Stimulated activated effector memory CD8-positive, alpha-beta T cell treated with anti-CD3 and anti-CD28 coated beads, Interleukin-12 subunit alpha, Interleukin-12 subunit beta, amount 100 ng/mL, for 72 hours (primary cell): ENCODE measurements around the gene FAM53A.

ENCODE experiments used
- ATAC-seq: fragments of 150-1000 bp; cut with Tn5 transposase; 2 replicates; pipeline ENCODE4 v1.10.0; 2021
- DNase-seq, 2 donors: peaks; one replicate each; pipeline ENCODE4 v3.0.0; 2021 to 2022; ENCODE audit warnings: low spot score in 2 of 2
- H3K27ac Mint-ChIP-seq: one replicate; pipeline ENCODE4 v1.8.0; 2022; ENCODE audit warnings: mild to moderate bottlenecking, mixed read lengths
- H3K36me3 Mint-ChIP-seq: one replicate; pipeline ENCODE4 v1.8.0; 2022; ENCODE audit warnings: mild to moderate bottlenecking, mixed read lengths
- H3K4me1 Mint-ChIP-seq: one replicate; pipeline ENCODE4 v1.8.0; 2022; ENCODE audit warnings: mixed read lengths
- H3K4me3 Mint-ChIP-seq: one replicate; pipeline ENCODE4 v1.8.0; 2022; ENCODE audit warnings: mild to moderate bottlenecking, mixed read lengths
- H3K9me3 Mint-ChIP-seq: one replicate; pipeline ENCODE4 v1.8.0; 2022; ENCODE audit warnings: mixed read lengths

FAM53A gene

GRCh38 chr4:1683736-1684505 lies at the start of gene FAM53A:
TSS of gene FAM53A (minus strand) at chr4:1684313. CDS start at chr4:1668741, 15,572 bp downstream.
- H3K27ac Mint-ChIP-seq = peak within 1 kb of the TSS; percentile 37
- ATAC-seq (peak; percentile 92), DNase-seq (peak in 1 of 2 donors; percentile 76)

GRCh38 chr4:1732911-1733310 lies 48.8 kb upstream of the FAM53A start:
- Mint-ChIP-seq H3K4me1 (peaks cover 19% of the 10 kb centered on the region), H3K9me3 (no peaks in the 10 kb centered on the region), H3K36me3 (peaks cover 98% of the 10 kb centered on the region), H3K4me3 (no peak overlapping the region), H3K27ac (no peak overlapping the region)
- DNase-seq (no peak), ATAC-seq (no peak)

More at GRCh38 chr4:1683736-1684505, at the start of gene FAM53A:
- no peaks in the 10 kb centered on the region for H3K9me3 Mint-ChIP-seq
- H3K4me1 Mint-ChIP-seq = peaks cover 9% of the 10 kb centered on the region
- peak within 1 kb of the TSS; percentile 68 for H3K4me3 Mint-ChIP-seq
- H3K36me3 Mint-ChIP-seq = peaks cover 3% of the 10 kb centered on the region

- no peaks in the 10 kb centered on the region for H3K9me3 Mint-ChIP-seq
These were observed 47.1 kb upstream of the FAM53A start for GRCh38 chr4:1731180-1731579.

GRCh38 chr4:1730532-1731135 lies 46.5 kb upstream of the FAM53A start:
- no peak for ATAC-seq
- Mint-ChIP-seq H3K36me3 (peaks cover 98% of the 10 kb centered on the region), H3K27ac (no peak overlapping the region)

More at GRCh38 chr4:1731180-1731579, 47.1 kb upstream of the FAM53A start:
- H3K27ac Mint-ChIP-seq = no peak overlapping the region
- H3K36me3 Mint-ChIP-seq = peaks cover 98% of the 10 kb centered on the region
- DNase-seq (no peak), ATAC-seq (peak; percentile 77)
- H3K4me3 Mint-ChIP-seq = no peak overlapping the region
- peaks cover 25% of the 10 kb centered on the region for H3K4me1 Mint-ChIP-seq

GRCh38 chr4:1728061-1728980 lies 44.2 kb upstream of the FAM53A start:
- H3K4me1 Mint-ChIP-seq = peaks cover 50% of the 10 kb centered on the region

More at GRCh38 chr4:1730532-1731135, 46.5 kb upstream of the FAM53A start:
- DNase-seq = no peak
- Mint-ChIP-seq H3K4me1 (peaks cover 28% of the 10 kb centered on the region), H3K9me3 (no peaks in the 10 kb centered on the region), H3K4me3 (no peak overlapping the region)

GRCh38 chr4:1727117-1728031 lies 43.3 kb upstream of the FAM53A start:
- Mint-ChIP-seq H3K27ac (no peak overlapping the region), H3K9me3 (no peaks in the 10 kb centered on the region), H3K36me3 (peaks cover 98% of the 10 kb centered on the region), H3K4me3 (no peak overlapping the region), H3K4me1 (peaks cover 60% of the 10 kb centered on the region)
- DNase-seq (no peak), ATAC-seq (no peak)

More at GRCh38 chr4:1728061-1728980, 44.2 kb upstream of the FAM53A start:
- DNase-seq = no peak
- Mint-ChIP-seq H3K36me3 (peaks cover 98% of the 10 kb centered on the region), H3K9me3 (no peaks in the 10 kb centered on the region), H3K4me3 (peak overlapping the region; percentile 11), H3K27ac (no peak overlapping the region)
- ATAC-seq = no peak

- ATAC-seq = peak; percentile 55
- Mint-ChIP-seq H3K36me3 (peaks cover 97% of the 10 kb centered on the region), H3K4me1 (peaks cover 66% of the 10 kb centered on the region)
These were observed 42.2 kb upstream of the FAM53A start for GRCh38 chr4:1726146-1726934.

GRCh38 chr4:1725521-1725920 lies 41.4 kb upstream of the FAM53A start:
- Mint-ChIP-seq H3K4me3 (peak overlapping the region; percentile 99), H3K4me1 (peaks cover 66% of the 10 kb centered on the region), H3K27ac (no peak overlapping the region), H3K36me3 (peaks cover 88% of the 10 kb centered on the region), H3K9me3 (no peaks in the 10 kb centered on the region)
- DNase-seq (no peak), ATAC-seq (no peak)

More at GRCh38 chr4:1726146-1726934, 42.2 kb upstream of the FAM53A start:
- peak; percentile 90 to 95 for DNase-seq
- Mint-ChIP-seq H3K9me3 (no peaks in the 10 kb centered on the region), H3K4me3 (peak overlapping the region; percentile 15), H3K27ac (peak overlapping the region; percentile 88)

GRCh38 chr4:1723131-1723801 lies 39.2 kb upstream of the FAM53A start:
- DNase-seq (no peak), ATAC-seq (peak; percentile 53)
- peak overlapping the region; percentile 99 for H3K4me3 Mint-ChIP-seq
- H3K4me1 Mint-ChIP-seq = peaks cover 60% of the 10 kb centered on the region
- H3K36me3 Mint-ChIP-seq = peaks cover 77% of the 10 kb centered on the region
- H3K9me3 Mint-ChIP-seq = no peaks in the 10 kb centered on the region
- peak overlapping the region; percentile 97 for H3K27ac Mint-ChIP-seq

GRCh38 chr4:1722551-1723118 lies 38.5 kb upstream of the FAM53A start:
- no peak for DNase-seq
- H3K4me3 Mint-ChIP-seq = peak overlapping the region; percentile 99
- peak overlapping the region; percentile 97 for H3K27ac Mint-ChIP-seq
- ATAC-seq = peak; percentile 0
- no peaks in the 10 kb centered on the region for H3K9me3 Mint-ChIP-seq
- peaks cover 77% of the 10 kb centered on the region for H3K36me3 Mint-ChIP-seq
- peaks cover 61% of the 10 kb centered on the region for H3K4me1 Mint-ChIP-seq

GRCh38 chr4:1721666-1722550 lies 37.8 kb upstream of the FAM53A start:
- H3K9me3 Mint-ChIP-seq = no peaks in the 10 kb centered on the region
- H3K36me3 Mint-ChIP-seq = peaks cover 72% of the 10 kb centered on the region
- peak overlapping the region; percentile 99 for H3K4me3 Mint-ChIP-seq
- peaks cover 61% of the 10 kb centered on the region for H3K4me1 Mint-ChIP-seq
- DNase-seq = no peak
- H3K27ac Mint-ChIP-seq = peak overlapping the region; percentile 97
- peak; percentile 1 for ATAC-seq

GRCh38 chr4:1721003-1721665 lies 37.0 kb upstream of the FAM53A start, which contains the start of the genes TACC3 and TMEM129:
TSS of gene TACC3 (plus strand) at chr4:1721521. CDS start at chr4:1723422, 1,901 bp downstream.
TSS of gene TMEM129 (minus strand) at chr4:1721323. CDS start at chr4:1720837, 486 bp downstream.
- H3K4me3 Mint-ChIP-seq = peak within 1 kb of the TSS; percentile 99
- peaks cover 54% of the 10 kb centered on the region for H3K4me1 Mint-ChIP-seq
- H3K36me3 Mint-ChIP-seq = peaks cover 66% of the 10 kb centered on the region
- no peaks in the 10 kb centered on the region for H3K9me3 Mint-ChIP-seq
- DNase-seq = peak; percentile 76 to 95
- H3K27ac Mint-ChIP-seq = peak within 1 kb of the TSS; percentile 97
- peak; percentile 85 for ATAC-seq
